ENCODE measurements around the gene CCDC127.
"Not testable (repeated sequence)": the region's sequence is repeated elsewhere in the genome, so short reads cannot be mapped to it uniquely, and the experiment has no call there.

The CCDC127 gene

DNA sequence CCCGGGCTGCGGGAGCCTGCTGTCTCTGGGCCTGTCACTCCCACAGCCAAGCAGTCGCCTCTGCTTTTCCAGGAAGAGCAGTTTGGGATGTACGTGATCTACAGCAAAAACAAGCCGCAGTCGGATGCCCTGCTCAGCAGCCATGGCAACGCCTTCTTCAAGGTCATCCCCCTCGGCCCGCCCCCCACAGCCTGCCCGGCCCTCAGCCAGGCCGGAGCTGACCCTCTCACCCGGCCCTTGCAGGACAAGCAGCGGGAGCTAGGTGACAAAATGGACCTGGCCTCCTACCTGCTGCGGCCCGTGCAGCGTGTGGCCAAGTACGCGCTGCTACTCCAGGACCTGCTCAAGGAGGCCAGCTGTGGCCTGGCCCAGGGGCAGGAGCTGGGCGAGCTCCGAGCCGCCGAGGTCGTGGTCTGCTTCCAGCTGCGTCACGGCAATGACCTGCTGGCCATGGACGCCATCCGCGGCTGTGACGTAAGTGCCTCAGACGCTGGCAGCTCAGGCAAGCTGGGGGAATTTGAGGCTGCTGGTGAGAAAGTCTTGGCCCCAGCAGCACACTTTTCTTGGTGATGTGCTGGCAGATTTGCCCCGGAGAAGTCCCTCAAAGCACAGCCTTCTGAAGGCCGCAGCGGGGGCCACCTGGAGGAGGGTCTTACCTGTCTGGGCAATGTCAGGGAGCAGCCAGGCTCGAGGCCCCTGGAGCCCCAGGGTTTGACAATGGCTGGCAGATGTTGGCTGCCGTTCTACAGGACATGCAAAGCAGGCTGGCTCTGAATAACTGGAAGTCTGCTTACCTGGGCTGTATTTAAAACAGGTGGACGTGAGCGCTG lies 46.8 kb downstream of the CCDC127 start:
- DNase-seq: no peak

DNA sequence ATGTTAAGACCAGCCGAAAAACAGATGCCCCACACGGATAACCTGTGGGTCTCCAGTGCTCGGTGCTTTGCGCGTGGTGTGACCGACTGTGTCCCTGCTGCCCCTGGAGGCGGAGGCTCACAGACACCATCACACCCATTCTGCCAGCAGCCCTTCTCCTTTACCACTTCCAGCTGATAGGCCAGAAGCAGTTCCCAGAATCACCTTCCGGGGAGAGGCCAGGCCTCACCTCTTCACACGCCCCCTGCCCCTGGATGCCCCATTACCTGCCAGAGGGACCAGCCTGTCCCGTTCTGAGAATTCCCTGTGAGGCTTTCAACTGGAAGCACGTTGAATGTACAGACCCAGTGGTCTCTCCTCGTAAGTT lies 48.2 kb downstream of the CCDC127 start:
- no peak for DNase-seq

DNA sequence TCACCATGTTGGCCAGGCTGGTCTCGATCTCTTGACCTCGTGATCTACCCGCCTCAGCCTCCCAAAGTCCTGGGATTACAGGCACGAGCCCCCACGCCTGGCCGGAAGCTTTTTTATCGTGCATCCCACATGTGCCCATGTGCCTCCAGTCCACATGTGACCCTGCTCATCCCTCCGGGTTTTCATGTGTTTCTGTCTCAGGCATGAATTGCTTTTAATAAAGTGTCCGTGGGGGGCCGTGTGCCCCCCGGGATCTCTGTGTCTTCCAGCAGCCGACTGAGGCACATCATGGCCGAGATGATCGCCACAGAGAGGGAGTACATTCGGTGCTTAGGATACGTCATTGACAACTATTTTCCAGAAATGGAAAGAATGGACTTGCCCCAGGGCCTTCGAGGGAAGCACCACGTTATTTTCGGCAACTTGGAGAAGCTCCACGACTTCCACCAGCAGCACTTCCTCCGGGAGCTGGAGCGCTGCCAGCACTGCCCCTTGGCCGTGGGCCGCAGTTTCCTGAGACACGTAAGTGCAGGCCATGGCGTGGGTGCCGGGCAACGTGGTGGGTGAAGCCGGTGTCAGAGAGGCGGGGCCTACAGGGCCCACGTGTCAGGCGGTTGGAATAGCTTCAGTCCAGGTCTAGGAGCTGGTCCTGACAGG lies 48.8 kb downstream of the CCDC127 start:
- no peak for DNase-seq

DNA sequence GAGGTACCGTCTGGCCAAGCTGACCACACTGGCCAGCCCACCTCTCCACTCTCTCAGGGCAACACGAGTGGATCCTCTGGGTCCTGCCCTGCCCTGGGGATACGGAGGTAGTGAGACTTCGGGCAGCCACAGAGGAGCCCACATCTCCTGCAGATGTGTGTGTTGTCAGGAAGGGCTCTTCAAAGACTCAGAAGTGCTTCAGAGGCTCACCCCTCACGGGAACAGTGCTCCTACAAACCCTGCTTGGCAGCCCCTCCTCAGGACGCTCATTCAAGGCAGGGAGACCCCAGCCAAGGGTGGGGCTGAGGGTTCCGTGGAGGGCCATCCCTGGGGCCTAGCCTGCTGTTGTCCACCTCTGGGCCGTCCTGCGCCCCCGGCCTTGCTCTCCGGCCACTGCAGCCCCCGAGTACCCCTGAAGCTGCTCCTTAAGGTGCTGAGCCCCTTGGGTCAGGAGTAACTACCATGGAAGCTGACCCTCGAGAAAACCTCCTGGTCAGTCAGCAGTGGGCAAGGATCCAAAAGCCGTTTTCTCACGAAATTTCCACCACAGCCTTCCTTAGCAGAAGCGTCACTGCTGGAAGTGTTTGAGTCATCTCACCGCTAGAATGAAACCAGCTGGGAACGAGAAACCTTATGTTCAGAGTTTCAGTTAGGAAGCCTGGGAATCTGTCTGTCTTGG lies 49.8 kb downstream of the CCDC127 start:
- DNase-seq: no peak

DNA sequence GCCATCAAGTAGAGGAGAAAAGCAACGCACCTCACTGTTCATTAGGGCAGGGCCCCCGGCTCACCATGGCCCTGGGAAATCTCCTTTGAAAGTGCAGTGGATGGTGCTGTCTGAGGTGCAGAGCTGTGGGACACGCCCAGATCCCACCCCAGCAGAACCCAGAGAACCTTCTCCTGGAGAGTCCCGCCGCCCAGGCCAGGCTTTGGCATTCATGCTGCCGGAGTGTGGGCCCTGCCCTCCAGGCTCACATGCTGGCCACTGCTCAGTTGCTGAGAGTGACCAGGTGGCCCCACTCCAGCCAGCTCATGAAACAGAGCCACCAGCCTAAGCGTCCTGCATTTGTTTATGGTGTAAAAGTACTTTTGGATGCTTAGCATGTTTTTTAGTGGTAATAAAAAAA lies 50.4 kb downstream of the CCDC127 start:
- DNase-seq: no peak

DNA sequence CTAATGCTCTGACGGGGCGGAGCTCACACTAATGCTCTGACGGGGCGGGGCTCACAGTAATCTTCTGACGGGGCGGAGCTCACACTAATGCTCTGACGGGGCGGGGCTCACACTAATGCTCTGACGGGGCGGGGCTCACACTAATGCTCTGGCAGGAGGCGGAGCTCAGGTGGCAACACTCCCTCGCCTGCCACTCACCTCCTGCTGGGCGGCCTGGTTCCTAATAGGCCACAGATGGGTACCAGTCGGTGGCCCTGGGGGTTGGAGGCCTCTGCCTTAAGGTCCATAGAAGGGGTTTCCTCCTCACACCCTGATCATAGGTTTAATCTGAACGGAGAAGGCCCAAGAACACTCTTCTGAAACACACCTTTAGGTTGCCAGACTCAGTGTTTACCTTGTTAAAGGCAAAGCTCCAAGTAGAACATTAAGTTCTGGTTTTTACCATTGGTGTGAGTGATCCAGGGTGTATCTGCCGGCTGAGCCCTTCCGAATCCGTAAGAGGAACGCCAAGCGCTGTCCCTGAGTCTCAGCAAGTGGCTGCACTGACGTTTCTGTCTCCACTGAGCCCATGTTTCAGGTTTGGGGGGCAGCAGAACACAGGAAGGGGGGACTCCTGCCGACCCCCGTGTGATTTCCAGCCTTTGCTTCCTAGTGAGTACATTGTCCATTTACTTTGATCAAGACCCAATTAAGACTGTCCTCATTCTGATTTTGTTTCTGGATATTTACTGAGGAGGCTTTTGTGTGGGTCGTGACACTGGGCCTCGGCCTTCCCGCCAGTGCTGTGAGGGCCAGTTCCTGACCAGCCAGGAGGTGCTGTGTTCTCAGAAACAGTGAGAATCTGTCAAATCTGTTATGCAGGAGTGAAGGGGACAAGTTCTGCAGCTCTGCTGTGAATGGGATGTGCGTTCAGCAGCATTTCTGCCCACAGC lies 51.2 kb downstream of the CCDC127 start:
- DNase-seq: no peak

DNA sequence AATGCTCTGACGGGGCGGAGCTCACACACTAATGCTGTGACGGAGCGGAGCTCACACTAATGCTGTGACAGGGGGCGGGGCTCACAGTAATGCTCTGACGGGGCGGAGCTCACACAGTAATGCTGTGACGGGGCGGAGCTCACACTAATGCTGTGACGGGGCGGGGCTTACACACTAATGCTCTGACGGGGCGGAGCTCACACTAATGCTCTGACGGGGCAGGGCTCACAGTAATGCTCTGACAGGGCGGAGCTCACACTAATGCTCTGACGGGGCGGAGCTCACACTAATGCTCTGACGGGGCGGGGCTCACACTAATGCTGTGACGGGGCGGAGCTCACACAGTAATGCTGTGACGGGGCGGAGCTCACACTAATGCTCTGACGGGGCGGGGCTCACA lies 53.2 kb downstream of the CCDC127 start:
- not testable (repeated sequence) for DNase-seq

DNA sequence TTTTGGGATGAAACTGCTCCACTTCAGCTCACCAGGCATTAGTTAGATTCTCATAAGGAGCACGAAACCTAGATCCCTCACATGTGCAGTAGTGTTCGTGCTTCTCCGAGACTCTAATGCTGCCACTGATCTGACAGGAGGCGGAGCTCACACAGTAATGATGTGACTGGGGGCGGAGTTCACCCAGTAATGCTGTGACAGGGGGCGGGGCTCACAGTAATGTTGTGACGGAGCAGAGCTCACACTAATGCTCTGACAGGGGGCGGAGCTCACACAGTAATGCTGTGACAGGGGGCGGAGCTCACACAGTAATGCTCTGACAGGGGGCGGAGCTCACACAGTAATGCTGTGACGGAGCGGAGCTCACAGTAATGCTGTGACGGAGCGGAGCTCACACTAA lies 53.7 kb downstream of the CCDC127 start:
- DNase-seq: no peak

DNA sequence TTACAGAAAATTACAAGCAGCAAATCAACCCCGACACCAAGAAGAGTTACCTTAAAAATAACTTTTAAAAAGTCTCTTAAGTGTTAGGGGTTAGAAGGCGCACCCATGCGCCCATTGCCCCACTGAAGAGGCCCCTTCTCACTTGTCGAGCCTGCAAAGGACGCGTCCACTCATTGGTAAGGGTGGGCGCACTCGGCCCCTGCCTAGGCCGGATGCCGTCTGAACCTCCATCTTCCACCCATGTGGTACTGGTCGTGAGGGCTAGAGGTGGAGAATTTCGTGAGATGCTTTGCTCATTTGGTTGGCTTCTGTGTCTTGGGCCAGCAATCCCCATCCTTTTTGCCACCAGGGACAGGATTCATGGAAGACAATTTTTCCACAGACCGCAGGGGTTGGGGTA lies 54.1 kb downstream of the CCDC127 start:
- DNase-seq: no peak

DNA sequence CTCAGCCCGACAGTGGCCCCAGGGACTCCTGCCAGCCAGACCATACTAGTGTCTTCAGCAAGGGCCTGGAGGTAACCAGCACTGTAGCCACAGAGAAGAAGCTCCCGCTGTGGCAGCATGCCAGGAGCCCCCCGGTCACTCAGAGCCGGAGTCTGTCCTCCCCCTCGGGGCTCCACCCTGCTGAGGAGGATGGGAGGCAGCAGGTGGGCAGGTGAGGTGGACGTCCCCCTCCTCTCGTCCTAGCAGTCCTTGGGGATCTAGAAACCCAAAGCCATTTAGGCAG lies 54.7 kb downstream of the CCDC127 start:
- no peak for DNase-seq

DNA sequence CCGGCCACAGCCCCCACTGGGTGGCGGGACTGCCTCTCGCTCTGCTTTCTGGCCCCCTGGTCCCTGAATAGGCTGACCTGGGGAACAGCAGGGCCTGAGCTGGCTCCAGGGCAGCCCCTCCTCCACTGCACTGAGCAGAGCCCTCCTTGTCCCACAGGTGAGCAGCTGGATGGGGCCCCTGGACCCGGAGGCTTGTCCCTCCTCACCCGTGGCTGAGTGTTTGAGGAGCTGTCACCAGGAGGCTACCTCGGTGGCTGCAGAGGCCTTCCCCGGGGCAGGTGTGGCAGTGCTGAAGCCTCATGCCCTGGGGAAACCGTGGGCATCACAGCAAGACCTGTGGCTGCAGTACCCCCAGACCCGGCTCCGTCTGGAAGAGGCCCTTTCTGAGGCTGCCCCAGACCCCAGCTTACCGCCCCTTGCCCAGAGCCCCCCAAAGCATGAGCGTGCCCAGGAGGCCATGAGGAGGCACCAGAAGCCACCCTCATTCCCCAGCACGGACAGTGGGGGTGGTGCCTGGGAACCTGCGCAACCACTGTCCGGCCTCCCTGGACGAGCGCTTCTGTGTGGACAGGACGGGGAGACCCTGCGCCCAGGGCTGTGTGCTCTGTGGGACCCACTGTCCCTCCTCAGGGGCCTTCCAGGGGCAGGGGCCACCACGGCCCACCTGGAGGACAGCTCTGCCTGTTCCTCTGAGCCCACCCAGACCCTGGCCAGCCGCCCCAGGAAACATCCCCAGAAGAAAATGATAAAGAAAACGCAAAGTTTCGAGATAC lies 55.2 kb downstream of the CCDC127 start:
- DNase-seq: no peak

DNA sequence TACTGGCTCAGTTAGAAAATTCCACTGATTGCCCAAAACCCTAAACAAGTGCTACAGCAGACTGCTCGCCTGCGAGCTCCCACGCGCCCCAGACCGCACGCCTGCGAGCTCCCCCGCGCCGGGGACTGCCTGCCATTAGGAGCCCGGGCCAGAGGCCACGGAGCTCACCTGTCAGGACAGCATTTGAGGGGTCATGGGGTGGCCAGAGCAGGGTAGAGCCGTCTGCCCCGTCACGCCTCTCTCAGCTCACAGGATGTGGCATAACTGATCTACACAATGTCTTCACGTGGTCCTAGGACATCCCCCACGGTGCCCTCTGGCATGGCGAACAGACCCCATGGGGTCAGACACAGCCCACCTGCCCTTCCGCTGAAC lies 55.8 kb downstream of the CCDC127 start:
- no peak for DNase-seq

DNA sequence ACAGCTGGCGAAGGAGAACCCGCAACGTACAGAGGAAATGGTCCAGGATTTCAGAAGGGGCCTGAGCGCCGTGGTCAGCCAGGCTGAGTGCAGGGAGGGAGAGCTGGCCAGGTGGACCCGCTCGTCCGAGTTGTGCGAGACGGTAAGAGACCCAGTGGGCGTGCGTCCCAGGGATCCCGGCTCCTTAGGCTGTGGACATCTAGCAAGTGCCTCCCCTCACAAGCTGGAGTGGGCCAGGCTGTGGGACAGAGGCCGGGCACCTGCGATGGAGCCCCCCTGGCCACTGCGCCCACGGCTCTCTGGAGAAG lies 56.2 kb downstream of the CCDC127 start:
- DNase-seq: no peak

DNA sequence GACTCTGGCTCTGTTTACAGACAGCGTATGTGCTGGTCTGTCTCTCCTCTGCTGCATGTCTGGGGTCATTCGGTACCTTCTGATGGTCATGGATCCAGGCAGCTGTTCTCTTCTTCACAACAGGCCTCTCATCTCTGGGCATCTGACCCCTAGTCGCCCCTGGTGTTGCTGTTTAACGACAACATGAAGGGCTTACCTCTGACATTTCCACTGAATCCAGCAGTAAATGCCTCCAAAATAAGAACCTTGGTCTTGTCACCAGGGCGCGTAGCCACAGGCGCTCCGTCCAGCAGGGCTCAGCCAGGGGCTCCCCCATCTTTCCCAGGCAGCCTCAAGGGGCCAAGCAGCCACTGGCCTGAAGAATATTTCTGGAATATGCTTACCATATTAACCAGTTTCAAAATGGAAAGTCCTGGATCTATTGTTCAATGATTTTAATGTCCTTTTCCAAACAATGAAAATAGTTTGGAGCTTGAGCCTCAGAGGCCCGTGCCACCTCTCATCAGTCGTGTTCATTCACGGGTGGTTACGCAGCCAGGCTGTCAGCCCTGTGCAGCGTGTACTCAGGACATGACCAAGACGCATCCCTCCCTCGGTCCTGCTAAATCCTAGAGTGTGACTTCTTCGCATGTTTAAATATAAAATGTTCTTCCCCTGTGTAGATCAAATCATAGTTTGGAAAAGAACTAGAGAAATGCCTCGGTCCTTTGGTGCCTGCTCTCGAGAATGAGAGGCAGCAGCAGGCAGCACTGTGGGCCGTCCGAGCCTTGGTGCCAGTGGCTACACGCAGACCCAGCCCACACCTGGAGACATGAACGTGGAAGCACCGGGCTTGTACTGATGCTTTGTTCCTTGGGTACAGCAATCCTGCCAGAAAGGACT lies 56.8 kb downstream of the CCDC127 start:
- DNase-seq: no peak

DNA sequence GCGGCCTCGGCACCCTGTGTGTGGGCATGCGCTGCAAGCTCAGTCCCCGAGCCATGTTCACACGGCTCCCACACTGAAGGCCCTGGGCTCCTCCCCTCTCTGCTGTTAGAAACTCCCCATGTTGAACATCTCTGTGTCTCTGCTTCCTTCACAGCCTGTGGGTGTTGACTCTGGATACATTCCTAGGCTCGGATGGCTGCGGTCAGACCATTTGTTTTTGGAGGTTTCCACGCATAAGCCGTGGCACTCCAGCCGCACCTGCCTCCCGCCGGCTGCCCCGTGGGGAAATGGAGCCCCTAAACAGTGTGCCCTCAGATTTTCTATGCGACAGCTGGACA lies 57.8 kb downstream of the CCDC127 start:
- DNase-seq: no peak

DNA sequence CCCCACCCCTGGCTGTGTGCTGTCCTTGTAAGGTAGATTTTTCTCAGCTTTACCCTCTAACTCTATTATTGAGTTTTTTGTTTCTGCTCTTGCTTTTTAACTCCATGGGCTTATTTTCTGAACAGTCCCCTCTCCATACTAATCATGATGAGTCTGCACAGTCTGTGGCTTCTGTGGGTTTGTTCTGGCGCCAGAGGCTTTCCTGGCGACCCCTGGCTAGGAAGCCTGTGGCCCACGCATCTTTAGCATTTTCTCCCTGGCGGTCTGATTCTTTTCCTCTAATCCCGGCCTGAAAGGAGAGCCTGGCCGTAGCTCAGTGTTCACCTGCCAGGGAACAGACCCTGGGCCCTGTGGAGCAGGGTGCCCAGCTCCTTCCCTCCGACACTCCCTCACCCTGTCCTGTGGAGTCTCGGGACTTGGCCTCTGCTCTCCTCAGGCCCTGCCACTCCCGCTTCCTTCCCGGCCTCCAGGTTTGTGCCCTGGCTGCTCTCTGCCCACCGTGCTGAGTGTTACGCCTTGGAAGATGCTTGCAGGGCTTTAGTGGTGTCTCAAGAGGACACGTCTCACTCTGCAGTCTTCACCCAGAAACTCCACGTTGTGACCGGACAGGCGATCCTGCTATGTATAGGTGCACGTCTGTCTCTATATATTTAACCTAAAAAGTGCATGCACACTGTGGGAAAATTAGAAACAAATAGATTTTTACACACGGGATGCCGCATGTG lies 58.3 kb downstream of the CCDC127 start:
- no peak for DNase-seq

DNA sequence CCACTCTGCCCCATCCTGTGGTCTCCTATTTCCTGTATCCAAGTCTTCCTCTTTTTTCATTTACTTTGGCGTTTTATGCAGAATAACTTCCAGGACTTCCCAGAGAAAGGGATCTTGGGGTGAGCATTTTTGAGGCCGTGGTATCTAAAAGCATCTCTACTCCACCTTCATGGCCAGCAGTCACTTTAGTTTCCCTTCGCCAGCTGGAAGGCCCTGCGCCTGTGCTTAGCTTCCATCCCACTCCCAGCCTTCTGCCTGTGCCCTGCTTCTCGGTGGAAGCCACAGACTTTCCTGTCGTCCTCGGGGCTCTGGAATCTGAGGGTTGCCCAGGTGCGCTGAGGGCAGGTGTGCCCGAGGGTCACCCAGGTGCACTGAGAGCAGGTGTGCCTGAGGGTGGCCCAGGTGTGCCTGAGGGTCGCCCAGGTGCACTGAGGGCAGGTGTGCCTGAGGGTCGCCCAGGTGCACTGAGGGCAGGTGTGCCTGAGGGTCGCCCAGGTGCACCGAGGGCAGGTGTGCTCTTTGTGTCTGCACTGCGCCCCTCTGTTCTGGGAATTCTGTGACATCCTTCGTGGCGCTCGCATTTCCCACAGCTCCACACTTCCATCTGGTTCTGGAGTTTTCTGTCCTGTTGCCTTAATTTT lies 59.0 kb downstream of the CCDC127 start:
- no peak for DNase-seq

DNA sequence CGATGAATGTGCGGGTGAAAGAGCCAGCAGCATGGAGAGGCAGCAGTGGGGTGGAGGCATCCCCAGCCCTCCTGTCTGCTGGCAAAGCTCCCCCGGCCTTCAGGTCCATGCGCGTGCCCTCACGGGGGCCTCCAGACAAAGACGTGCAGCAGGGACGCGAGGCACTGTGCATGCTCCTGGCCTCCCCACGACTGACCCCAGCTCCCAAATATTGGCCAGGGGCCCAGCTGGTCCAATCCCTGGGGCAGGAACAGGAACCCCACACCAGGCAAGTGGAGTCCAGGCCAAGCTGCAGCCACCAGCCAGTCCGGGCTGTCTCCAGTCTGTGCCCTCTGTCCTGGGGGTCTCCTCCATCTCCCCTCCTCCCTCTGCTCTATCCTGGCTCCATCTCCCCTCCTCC lies 60.2 kb downstream of the CCDC127 start:
- no peak for DNase-seq

DNA sequence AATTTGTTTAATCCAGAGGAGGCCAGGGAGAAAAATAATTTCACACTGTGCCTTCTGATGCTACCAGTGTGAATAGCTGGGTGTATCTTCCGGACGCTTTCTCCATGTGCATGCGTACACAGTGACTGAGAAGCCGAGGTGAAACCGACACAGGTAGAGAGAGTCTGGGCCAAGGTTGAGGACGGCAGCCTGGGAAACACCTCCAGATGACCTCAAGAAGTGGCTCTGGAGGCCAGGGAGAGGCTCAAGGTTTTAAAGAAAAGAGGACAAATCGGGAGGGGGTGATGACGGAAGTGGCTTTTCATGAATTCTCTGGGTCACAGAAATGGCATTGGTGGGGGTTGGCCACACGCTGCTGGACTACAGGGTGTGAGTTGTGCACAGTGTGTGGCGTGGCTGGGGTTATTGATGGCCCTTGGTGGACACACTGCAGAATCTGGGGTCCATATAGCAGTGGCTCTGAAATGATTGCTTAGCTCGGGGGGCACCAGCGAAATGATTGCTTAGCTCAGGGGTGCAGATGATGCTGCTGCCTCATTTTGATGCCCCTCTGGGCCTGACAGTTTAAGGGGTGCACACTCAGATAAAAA lies 60.7 kb downstream of the CCDC127 start:
- no peak for DNase-seq

DNA sequence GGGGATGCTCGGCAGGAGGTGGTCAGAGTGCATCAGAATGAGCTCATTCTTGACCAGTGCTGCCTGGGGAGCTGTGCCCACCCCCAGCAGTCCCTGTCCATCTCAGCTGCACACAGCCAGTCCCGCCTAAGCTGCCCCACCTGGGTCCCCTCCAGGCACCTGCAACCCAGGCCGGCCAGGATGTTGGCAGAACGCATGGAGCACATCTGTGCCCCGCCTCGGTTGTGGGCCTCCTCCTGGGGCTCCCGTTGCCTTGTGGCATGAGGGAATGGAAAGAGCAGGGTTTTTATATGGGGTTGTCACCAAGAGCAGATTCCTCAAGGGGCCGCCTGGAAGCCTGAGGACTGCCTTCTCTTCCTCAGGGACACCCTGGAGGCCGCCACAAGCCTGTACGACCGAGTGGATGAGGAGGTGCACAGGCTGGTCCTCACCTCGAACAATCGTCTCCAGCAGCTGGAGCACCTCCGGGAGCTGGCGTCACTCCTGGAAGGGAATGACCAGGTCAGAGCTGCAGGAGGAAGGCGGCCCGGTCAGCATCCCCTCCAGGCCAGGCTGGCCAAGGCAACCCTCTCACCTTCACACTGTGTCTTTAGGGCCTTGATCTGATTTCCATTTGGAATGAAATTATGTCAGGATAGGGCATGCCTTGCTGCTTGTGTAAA lies 61.4 kb downstream of the CCDC127 start:
- DNase-seq: no peak

All from CD4-positive, alpha-beta T cell treated with Interferon gamma for 1 hour (primary cell).